AG04450 (cell line): ENCODE measurements around the gene GPS1. TPM values are rescaled to one million over a fixed set of nuclear protein-coding genes. Genes with fewer than 3 reads are reported as not detected.

Experiments
- CTCF ChIA-PET: fragments of 300-600, 350-600 bp; formaldehyde crosslinking; extraction: SDS; loops from one replicate; lab custom pipeline; 2022; ENCODE audit warnings: antibody characterized with exemption, inconsistent platforms; lab: Charles Lee
- POLR2A ChIA-PET: fragments of 350-600 bp; formaldehyde crosslinking; extraction: SDS; loops from one replicate; lab custom pipeline; 2021; ENCODE audit warnings: antibody characterized with exemption, inconsistent platforms; lab: Yijun Ruan, JAX
- DNase-seq: peaks from one replicate; pipeline ENCODE4 v3.0.0-alpha.2; 2011; ENCODE audit warnings: low read depth, low spot score
- H3K27ac ChIP-seq: one replicate; pipeline ENCODE4 v1.5.1; 2012; ENCODE audit warnings: low read depth, low read length, control low read depth
- H3K27me3 ChIP-seq: one replicate; pipeline ENCODE4 v1.6.0; 2012; ENCODE audit warnings: low read length; ENCODE audit not compliant: control insufficient read depth, insufficient read depth
- H3K4me3 ChIP-seq: 2 replicates; pipeline ENCODE4 v1.5.1; 2011; ENCODE audit warnings: mild to moderate bottlenecking, low read depth, low read length, control low read depth
- H3K9me3 ChIP-seq: 2 replicates; pipeline ENCODE4 v1.5.1; 2012; ENCODE audit warnings: low read length; ENCODE audit not compliant: control insufficient read depth, insufficient read depth
- CTCF ChIP-seq: IDR thresholded peaks from 2 replicates; pipeline ENCODE4 v1.5.1; 2011; ENCODE audit warnings: low read depth, low read length, control low read depth, inconsistent platforms
- polyA plus RNA-seq: library from polyadenylated mRNA; depleted of rRNA; stranded (reverse); fragments of >200 nt; gene quantifications from 2 replicates; pipeline ENCODE4 v1.2.3, GENCODE V29; 2011

The GPS1 gene
- polyA plus RNA-seq, 1 experiment = 63.1 TPM

- H3K27ac ChIP-seq = no peak overlapping the region
- ChIA-PET POLR2A (interaction anchor here (0.6 kb wide), 1 partner anchor 62 kb away, joined by 3 read pairs; no protein-coding TSS in a partner anchor), CTCF (no interaction called here)
- no peak for TF ChIP-seq CTCF
- no peak overlapping the region for H3K4me3 ChIP-seq
- no peaks in the 10 kb centered on the region; the same call in 1 of the 2 replicates for H3K9me3 ChIP-seq
- DNase-seq = no peak
- H3K27me3 ChIP-seq = no peaks in the 10 kb centered on the region
These were observed 9.0 kb upstream of the GPS1 start for GRCh38 chr17:82042649-82043048.

- no peaks in the 10 kb centered on the region; the same call in 1 of the 2 replicates for H3K9me3 ChIP-seq
- TF ChIP-seq CTCF = no peak
- POLR2A ChIA-PET = no interaction called here
- H3K4me3 ChIP-seq = no peak overlapping the region
- no peak for DNase-seq
- no peaks in the 10 kb centered on the region for H3K27me3 ChIP-seq
- CTCF ChIA-PET = interaction anchor here (1.2 kb wide), 1 partner anchor 13 kb away, joined by 4 read pairs; no protein-coding TSS in a partner anchor
- no peak overlapping the region for H3K27ac ChIP-seq
These were observed 8.2 kb upstream of the GPS1 start for GRCh38 chr17:82043507-82043906.

- CTCF ChIA-PET = no interaction called here
These were observed 5.7 kb upstream of the GPS1 start for GRCh38 chr17:82045936-82046484.

GRCh38 chr17:82046903-82047302 is 4.8 kb upstream of the GPS1 start:
- ChIA-PET POLR2A (no interaction called here), CTCF (no interaction called here)
- no peaks in the 10 kb centered on the region for H3K27me3 ChIP-seq
- no peak overlapping the region for H3K27ac ChIP-seq
- peaks cover 4% of the 10 kb centered on the region; the same call in 1 of the 2 replicates for H3K9me3 ChIP-seq
- no peak for TF ChIP-seq CTCF
- no peak overlapping the region for H3K4me3 ChIP-seq
- no peak for DNase-seq

More at GRCh38 chr17:82045936-82046484, 5.7 kb upstream of the GPS1 start:
- H3K27ac ChIP-seq = no peak overlapping the region
- peaks cover 3% of the 10 kb centered on the region; the same call in 1 of the 2 replicates for H3K9me3 ChIP-seq
- H3K4me3 ChIP-seq = no peak overlapping the region
- DNase-seq = no peak
- H3K27me3 ChIP-seq = no peaks in the 10 kb centered on the region
- POLR2A ChIA-PET = interaction anchor here (0.6 kb wide), 1 partner anchor 43 kb away, joined by 4 read pairs; no protein-coding TSS in a partner anchor
- TF ChIP-seq CTCF = no peak

- no peaks in the 10 kb centered on the region for H3K27me3 ChIP-seq
- CTCF ChIA-PET = no interaction called here
- POLR2A ChIA-PET = no interaction called here
- no peak overlapping the region for H3K27ac ChIP-seq
- peaks cover 4% of the 10 kb centered on the region; the same call in 1 of the 2 replicates for H3K9me3 ChIP-seq
- H3K4me3 ChIP-seq = no peak overlapping the region
- no peak for DNase-seq
- no peak for TF ChIP-seq CTCF
These were observed 4.3 kb upstream of the GPS1 start for GRCh38 chr17:82047379-82047778.
